MM.1S (cell line): ENCODE results near the gene ODF2L.

Source experiments
- DNase-seq: peaks from one replicate; pipeline ENCODE4 v3.0.0-alpha.2; 2015
- H2AFZ ChIP-seq: fragments of 300-600 bp; sonication (generic); 2 replicates; pipeline ENCODE4 v1.6.0; 2016; ENCODE audit warnings: antibody characterized with exemption, low read length
- H3F3A ChIP-seq: fragments of 300-600 bp; sonication (generic); 2 replicates; pipeline ENCODE4 v1.6.1; 2016; ENCODE audit warnings: mild to moderate bottlenecking, antibody characterized with exemption, low read length, moderate library complexity, mixed read lengths; ENCODE audit not compliant: insufficient read depth
- H3K27ac ChIP-seq: fragments of 300-600 bp; sonication (generic); 2 replicates; pipeline ENCODE4 v1.5.1; 2016; ENCODE audit warnings: mild to moderate bottlenecking, low read length
- H3K27me3 ChIP-seq: fragments of 300-600 bp; sonication (generic); replicated peaks from 2 replicates; pipeline ENCODE4 v1.6.0; 2016; ENCODE audit warnings: low read length; ENCODE audit not compliant: insufficient read depth
- H3K36me3 ChIP-seq: fragments of 300-600 bp; sonication (generic); replicated peaks from 2 replicates; pipeline ENCODE4 v1.6.1; 2016; ENCODE audit warnings: mild to moderate bottlenecking, low read length, mixed read lengths; ENCODE audit not compliant: insufficient read depth
- H3K4me1 ChIP-seq: fragments of 300-600 bp; sonication (generic); 2 replicates; pipeline ENCODE4 v1.6.1; 2016; ENCODE audit warnings: low read length, mixed read lengths
- H3K4me2 ChIP-seq: fragments of 300-600 bp; sonication (generic); 2 replicates; pipeline ENCODE4 v1.6.0; 2016; ENCODE audit warnings: low read depth, low read length
- H3K4me3 ChIP-seq: fragments of 300-600 bp; sonication (generic); 2 replicates; pipeline ENCODE4 v1.5.1; 2016; ENCODE audit warnings: low read length, mixed read lengths
- H3K79me2 ChIP-seq: fragments of 300-600 bp; sonication (generic); 2 replicates; pipeline ENCODE4 v1.6.1; 2016; ENCODE audit warnings: mixed run types, low read length, mixed read lengths
- H3K9ac ChIP-seq: fragments of 300-600 bp; sonication (generic); 2 replicates; pipeline ENCODE4 v1.6.1; 2016; ENCODE audit warnings: low read length, mixed read lengths
- H3K9me2 ChIP-seq: fragments of 300-600 bp; sonication (generic); replicated peaks from 2 replicates; pipeline ENCODE4 v1.6.1; 2016; ENCODE audit warnings: mild to moderate bottlenecking, low read length, mixed read lengths; ENCODE audit not compliant: insufficient read depth
- H3K9me3 ChIP-seq: fragments of 300-600 bp; sonication (generic); replicated peaks from 2 replicates; pipeline ENCODE4 v1.6.1; 2016; ENCODE audit warnings: mild to moderate bottlenecking, low read length, mixed read lengths; ENCODE audit not compliant: insufficient read depth
- H4K20me1 ChIP-seq: fragments of 300-600 bp; sonication (generic); 2 replicates; pipeline ENCODE4 v1.6.1; 2016; ENCODE audit warnings: mild to moderate bottlenecking, low read length, moderate library complexity, mixed read lengths; ENCODE audit not compliant: insufficient read depth
- CTCF ChIP-seq: fragments of 300-600 bp; sonication (generic); IDR thresholded peaks from 2 replicates; pipeline ENCODE4 v1.5.1; 2016; ENCODE audit warnings: antibody characterized with exemption, low read length, mixed read lengths
- EZH2 ChIP-seq: fragments of 300-600 bp; sonication (generic); optimal IDR thresholded peaks from 2 replicates; pipeline ENCODE3; 2017; ENCODE audit warnings: low read depth, mild to moderate bottlenecking, antibody characterized with exemption, low read length, mixed read lengths
- EZH2phosphoT487 ChIP-seq: fragments of 300-600 bp; sonication (generic); IDR thresholded peaks from 2 replicates; pipeline ENCODE4 v1.6.1; 2018; ENCODE audit warnings: antibody characterized with exemption, low read length

ODF2L gene, protein sequence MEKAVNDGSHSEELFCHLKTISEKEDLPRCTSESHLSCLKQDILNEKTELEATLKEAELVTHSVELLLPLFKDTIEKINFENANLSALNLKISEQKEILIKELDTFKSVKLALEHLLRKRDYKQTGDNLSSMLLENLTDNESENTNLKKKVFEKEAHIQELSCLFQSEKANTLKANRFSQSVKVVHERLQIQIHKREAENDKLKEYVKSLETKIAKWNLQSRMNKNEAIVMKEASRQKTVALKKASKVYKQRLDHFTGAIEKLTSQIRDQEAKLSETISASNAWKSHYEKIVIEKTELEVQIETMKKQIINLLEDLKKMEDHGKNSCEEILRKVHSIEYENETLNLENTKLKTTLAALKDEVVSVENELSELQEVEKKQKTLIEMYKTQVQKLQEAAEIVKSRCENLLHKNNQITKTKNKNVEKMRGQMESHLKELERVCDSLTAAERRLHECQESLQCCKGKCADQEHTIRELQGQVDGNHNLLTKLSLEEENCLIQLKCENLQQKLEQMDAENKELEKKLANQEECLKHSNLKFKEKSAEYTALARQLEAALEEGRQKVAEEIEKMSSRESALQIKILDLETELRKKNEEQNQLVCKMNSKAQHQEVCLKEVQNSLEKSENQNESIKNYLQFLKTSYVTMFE

DNA sequence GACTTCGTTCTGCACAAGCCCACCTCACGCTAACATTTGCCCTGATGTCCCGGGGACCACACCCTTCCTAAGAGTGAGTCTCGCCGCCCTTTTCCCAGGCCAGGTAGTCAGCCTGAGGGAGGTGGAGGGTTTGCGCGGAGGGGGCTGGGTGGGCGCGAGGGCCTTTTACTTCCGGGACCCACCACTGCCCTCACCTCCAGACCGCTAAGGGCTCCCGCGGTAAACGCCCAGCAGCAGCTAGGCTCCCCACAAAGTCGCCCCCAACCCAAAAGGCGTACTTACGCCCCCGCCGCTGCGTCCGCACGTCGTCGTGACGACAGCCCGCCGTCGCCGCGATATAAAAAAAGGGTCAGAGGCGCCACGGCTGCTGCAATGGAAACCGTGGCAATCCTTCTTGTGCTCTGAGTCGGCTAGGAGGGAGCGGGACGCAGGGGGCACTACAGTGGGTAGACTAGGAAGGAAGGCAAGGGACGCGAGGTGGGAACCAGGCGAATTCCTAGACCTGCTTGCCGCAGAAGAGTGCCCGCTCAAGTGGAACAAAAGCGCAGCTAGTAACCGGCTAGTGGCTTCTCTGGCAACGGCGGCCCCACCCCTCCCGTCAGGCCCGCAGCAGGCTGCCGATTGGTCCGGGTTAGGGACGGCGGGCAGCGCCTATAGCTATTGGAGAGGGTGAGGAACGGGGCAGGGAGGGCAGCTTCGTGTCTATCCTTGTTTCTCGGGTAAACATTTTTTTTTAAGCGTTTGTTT, at the start of gene ODF2L:
Gene ODF2L, minus strand, starts transcription at position 573 of the 747 bp plus-strand sequence. CDS start 9,296 bp downstream, outside the sequence.
- Histone ChIP-seq H4K20me1 (no peaks in the 10 kb centered on the region), H3K9me3 (no peaks in the 10 kb centered on the region), H3K4me1 (no peaks in the 10 kb centered on the region), H3K79me2 (peaks cover 10% of the 10 kb centered on the region), H3K4me2 (peak within 1 kb of the TSS; percentile 80), H2AFZ (peak within 1 kb of the TSS; percentile 99), H3F3A (peaks cover 7% of the 10 kb centered on the region; the same call in 1 of the 2 replicates), H3K27me3 (no peaks in the 10 kb centered on the region), H3K4me3 (peak within 1 kb of the TSS; percentile 98), H3K36me3 (no peaks in the 10 kb centered on the region), H3K27ac (peak within 1 kb of the TSS; percentile 42; the same call in 1 of the 2 replicates), H3K9ac (peak within 1 kb of the TSS; percentile 68; the same call in 1 of the 2 replicates), H3K9me2 (no peaks in the 10 kb centered on the region)
- no peak for TF ChIP-seq EZH2
- TF ChIP-seq CTCF = no peak
- no peak for TF ChIP-seq EZH2phosphoT487
- DNase-seq = peak; percentile 85

GRCh38 chr1:86445919-86446318, 49.8 kb upstream of the ODF2L start:
- no peaks in the 10 kb centered on the region for H3K79me2 ChIP-seq
- H3K4me3 ChIP-seq = no peak overlapping the region
- H3K27ac ChIP-seq = no peak overlapping the region
- H2AFZ ChIP-seq = no peak overlapping the region
- H4K20me1 ChIP-seq = no peaks in the 10 kb centered on the region
- H3K9me2 ChIP-seq = no peaks in the 10 kb centered on the region
- no peak for DNase-seq
- TF ChIP-seq EZH2 = no peak
- TF ChIP-seq CTCF = no peak
- TF ChIP-seq EZH2phosphoT487 = no peak
- no peak overlapping the region for H3K4me2 ChIP-seq
- H3K9ac ChIP-seq = no peak overlapping the region
- no peaks in the 10 kb centered on the region for H3K36me3 ChIP-seq
- no peaks in the 10 kb centered on the region for H3K27me3 ChIP-seq
- H3F3A ChIP-seq = 0 out of 2 replicates have a peak, but pooled peaks cover 4% of the 10 kb centered on the region
- H3K4me1 ChIP-seq = peaks cover 6% of the 10 kb centered on the region; the same call in 1 of the 2 replicates
- no peaks in the 10 kb centered on the region for H3K9me3 ChIP-seq

- H3K9ac ChIP-seq = no peak overlapping the region
Observed at GRCh38 chr1:86441997-86442396, 45.9 kb upstream of the ODF2L start.

More at GRCh38 chr1:86441997-86442396, 45.9 kb upstream of the ODF2L start:
- no peak for TF ChIP-seq EZH2
- no peak for TF ChIP-seq CTCF
- no peak for TF ChIP-seq EZH2phosphoT487
- no peak overlapping the region for H3K4me3 ChIP-seq
- H2AFZ ChIP-seq = no peak overlapping the region
- peaks cover 6% of the 10 kb centered on the region; the same call in 1 of the 2 replicates for H3K4me1 ChIP-seq
- no peak overlapping the region for H3K27ac ChIP-seq
- H3K9me3 ChIP-seq = no peaks in the 10 kb centered on the region
- DNase-seq = no peak
- no peaks in the 10 kb centered on the region for H3K79me2 ChIP-seq
- H3F3A ChIP-seq = 0 out of 2 replicates have a peak, but pooled peaks cover 4% of the 10 kb centered on the region
- no peak overlapping the region for H3K4me2 ChIP-seq
- H3K36me3 ChIP-seq = no peaks in the 10 kb centered on the region
- H4K20me1 ChIP-seq = no peaks in the 10 kb centered on the region
- no peaks in the 10 kb centered on the region for H3K9me2 ChIP-seq
- H3K27me3 ChIP-seq = no peaks in the 10 kb centered on the region
